CD14-positive monocyte (primary cell): ENCODE measurements around the gene LDLRAD4. TPM values are rescaled to one million over a fixed set of nuclear protein-coding genes. Genes with fewer than 3 reads are reported as not detected.

Experiments
- DNase-seq, 3 donors: peaks; one replicate each; pipeline ENCODE4 v3.0.0-alpha.2; 2011 to 2022
- H2AFZ ChIP-seq: 2 replicates; pipeline ENCODE4 v1.6.0; 2012; ENCODE audit warnings: mild to moderate bottlenecking, low read depth, low read length, inconsistent platforms; ENCODE audit not compliant: insufficient read depth, poor library complexity, severe bottlenecking
- H3K27ac ChIP-seq, 2 donors: 1 replicate in 1 of 2; 2 replicates in 1 of 2; pipeline ENCODE4 v1.5.1; 2012 to 2013; ENCODE audit warnings: low read length in 2 of 2, control low read depth in 1 of 2, inconsistent platforms in 1 of 2, low read depth in 1 of 2, mild to moderate bottlenecking in 1 of 2
- H3K27me3 ChIP-seq, 2 donors: one replicate each; pipeline versions ENCODE4 v1.6.0 to v1.6.1; 2011 to 2013; ENCODE audit warnings: low read length in 2 of 2; ENCODE audit not compliant: control insufficient read depth in 2 of 2, insufficient read depth in 2 of 2
- H3K36me3 ChIP-seq, 2 donors: replicated peaks in 1 of 2; 1 replicate in 1 of 2; 2 replicates in 1 of 2; pipeline versions ENCODE4 v1.5.1 to v1.6.1; 2012 to 2013; ENCODE audit warnings: low read length in 2 of 2, control low read depth in 1 of 2, inconsistent platforms in 1 of 2, mild to moderate bottlenecking in 1 of 2; ENCODE audit not compliant: insufficient read depth in 2 of 2, control insufficient read depth in 1 of 2
- H3K4me1 ChIP-seq, 2 donors: 1 replicate in 1 of 2; 2 replicates in 1 of 2; pipeline versions ENCODE4 v1.5.1 to v1.6.1; 2012 to 2013; ENCODE audit warnings: low read length in 2 of 2, control low read depth in 1 of 2, inconsistent platforms in 1 of 2, mild to moderate bottlenecking in 1 of 2, moderate library complexity in 1 of 2; ENCODE audit not compliant: insufficient read depth in 2 of 2, control insufficient read depth in 1 of 2
- H3K4me2 ChIP-seq: replicated peaks from 2 replicates; pipeline ENCODE3; 2012; ENCODE audit warnings: low read length, moderate library complexity, mild to moderate bottlenecking; ENCODE audit not compliant: poor library complexity, severe bottlenecking; ENCODE audit errors: extremely low read depth
- H3K4me3 ChIP-seq, 3 experiments: fragments of 200-600 bp in 1 of 3; sonication (generic) in 1 of 3; replicated peaks in 1 of 3; 1 replicate in 2 of 3; 2 replicates in 1 of 3; pipeline ENCODE4 v1.5.1; 2011 to 2013; ENCODE audit warnings: low read length in 3 of 3, mild to moderate bottlenecking in 3 of 3, control low read depth in 2 of 3, low read depth in 2 of 3, inconsistent platforms in 1 of 3, moderate library complexity in 1 of 3
- H3K79me2 ChIP-seq: 2 replicates; pipeline ENCODE4 v1.6.0; 2012; ENCODE audit warnings: mild to moderate bottlenecking, control low read depth, inconsistent platforms, low read length, moderate library complexity; ENCODE audit not compliant: insufficient read depth
- H3K9ac ChIP-seq: 2 replicates; pipeline ENCODE4 v1.6.0; 2017; ENCODE audit warnings: low read length, mild to moderate bottlenecking; ENCODE audit not compliant: insufficient read depth, poor library complexity, severe bottlenecking
- H3K9me3 ChIP-seq, 2 donors: replicated peaks in 1 of 2; 1 replicate in 1 of 2; 2 replicates in 1 of 2; pipeline versions ENCODE4 v1.5.1 to v1.6.1; 2012 to 2013; ENCODE audit warnings: low read length in 2 of 2, control low read depth in 1 of 2; ENCODE audit not compliant: control insufficient read depth in 1 of 2, insufficient read depth in 1 of 2
- H4K20me1 ChIP-seq: 2 replicates; pipeline ENCODE4 v1.6.0; 2012; ENCODE audit warnings: mild to moderate bottlenecking, low read length, control low read depth, moderate library complexity; ENCODE audit not compliant: insufficient read depth
- H3K27ac Mint-ChIP-seq, 7 donors: one replicate each; pipeline ENCODE4 v1.8.0; 2020; ENCODE audit warnings: mild to moderate bottlenecking in 7 of 7, mixed read lengths in 7 of 7, moderate library complexity in 6 of 7, inconsistent platforms in 2 of 7
- H3K27me3 Mint-ChIP-seq, 3 donors: one replicate each; pipeline ENCODE4 v1.8.0; 2021 to 2022; ENCODE audit warnings: low read depth in 3 of 3, mild to moderate bottlenecking in 3 of 3, mixed read lengths in 3 of 3, moderate library complexity in 3 of 3, inconsistent platforms in 1 of 3
- H3K36me3 Mint-ChIP-seq, 2 donors: one replicate each; pipeline ENCODE4 v1.8.0; 2020; ENCODE audit warnings: mixed read lengths in 2 of 2, inconsistent platforms in 1 of 2, mild to moderate bottlenecking in 1 of 2
- H3K4me1 Mint-ChIP-seq: one replicate; pipeline ENCODE4 v1.8.0; 2020; ENCODE audit warnings: mild to moderate bottlenecking, mixed read lengths
- H3K4me3 Mint-ChIP-seq, 2 donors: one replicate each; pipeline ENCODE4 v1.8.0; 2020; ENCODE audit warnings: mild to moderate bottlenecking in 2 of 2, mixed read lengths in 2 of 2, moderate library complexity in 1 of 2
- H3K9me3 Mint-ChIP-seq, 7 donors: one replicate each; pipeline ENCODE4 v1.8.0; 2020 to 2022; ENCODE audit warnings: mixed read lengths in 7 of 7, mild to moderate bottlenecking in 6 of 7, moderate library complexity in 6 of 7, inconsistent platforms in 2 of 7
- WGBS: methylation state at CpG from one replicate; pipeline ENCODE4 v1.1.5; 2013; ENCODE audit warnings: missing lambda C conversion rate; ENCODE audit not compliant: insufficient coverage; 5-methylcytosine and 5-hydroxymethylcytosine counted together
- intact Hi-C, 2 donors: fragments of 100-400 bp; cut with micrococcal nuclease; formaldehyde crosslinking; loops; one replicate each; pipeline versions ENCODE4 v1.15.0 to v1.15.1; 2023
- polyA plus RNA-seq, 3 donors: library from polyadenylated mRNA; depleted of rRNA in 1 of 3; unstranded in 2 of 3; stranded (reverse) in 1 of 3; fragments of 300-500 nt in 2 of 3; fragments of >200 nt in 1 of 3; fragmentation: Illumina TruSeq in 2 of 3; gene quantifications; 1 replicate in 2 of 3; 2 replicates in 1 of 3; pipeline ENCODE4 v1.2.3, GENCODE V29; 2012 to 2021
- TF ChIP-seq, protein P1 (sequence below): fragments of 200-600 bp; IDR thresholded peaks from one replicate; pipeline ENCODE4 v1.8.0; 2022; ENCODE audit warnings: antibody characterized with exemption, mild to moderate bottlenecking

The LDLRAD4 gene
- polyA plus RNA-seq, 3 donors: 13.5 to 15.4 (median 13.8) TPM

GRCh38 chr18:13253786-13254688 lies 35.5 kb downstream of the LDLRAD4 start:
- DNase-seq: no peak
- 82% methylated on average over 22 of the region's 26 CpGs for WGBS
- intact Hi-C loops: no loop called here
- Histone ChIP-seq H3K79me2 (no peaks in the 10 kb centered on the region), H3K36me3 (no peaks in the 10 kb centered on the region), H4K20me1 (peaks cover 30% of the 10 kb centered on the region), H3K27ac (no peak overlapping the region), H3K27me3 (no peaks in the 10 kb centered on the region), H2AFZ (no peak overlapping the region), H3K9ac (no peak overlapping the region), H3K4me1 (peaks cover 5% of the 10 kb centered on the region in 2 donors), H3K4me3 (no peak overlapping the region), H3K9me3 (no peaks in the 10 kb centered on the region), H3K4me2 (no peak overlapping the region)
- H3K4me1 Mint-ChIP-seq: peaks cover 8% of the 10 kb centered on the region
- peaks cover 0 to 2% (median 0%) of the 10 kb centered on the region in 7 donors for H3K9me3 Mint-ChIP-seq
- TF ChIP-seq, protein P1, sequence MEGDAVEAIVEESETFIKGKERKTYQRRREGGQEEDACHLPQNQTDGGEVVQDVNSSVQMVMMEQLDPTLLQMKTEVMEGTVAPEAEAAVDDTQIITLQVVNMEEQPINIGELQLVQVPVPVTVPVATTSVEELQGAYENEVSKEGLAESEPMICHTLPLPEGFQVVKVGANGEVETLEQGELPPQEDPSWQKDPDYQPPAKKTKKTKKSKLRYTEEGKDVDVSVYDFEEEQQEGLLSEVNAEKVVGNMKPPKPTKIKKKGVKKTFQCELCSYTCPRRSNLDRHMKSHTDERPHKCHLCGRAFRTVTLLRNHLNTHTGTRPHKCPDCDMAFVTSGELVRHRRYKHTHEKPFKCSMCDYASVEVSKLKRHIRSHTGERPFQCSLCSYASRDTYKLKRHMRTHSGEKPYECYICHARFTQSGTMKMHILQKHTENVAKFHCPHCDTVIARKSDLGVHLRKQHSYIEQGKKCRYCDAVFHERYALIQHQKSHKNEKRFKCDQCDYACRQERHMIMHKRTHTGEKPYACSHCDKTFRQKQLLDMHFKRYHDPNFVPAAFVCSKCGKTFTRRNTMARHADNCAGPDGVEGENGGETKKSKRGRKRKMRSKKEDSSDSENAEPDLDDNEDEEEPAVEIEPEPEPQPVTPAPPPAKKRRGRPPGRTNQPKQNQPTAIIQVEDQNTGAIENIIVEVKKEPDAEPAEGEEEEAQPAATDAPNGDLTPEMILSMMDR: no peak
- H3K4me3 Mint-ChIP-seq: no peak overlapping the region
- peaks cover 0 to 4% (median 0%) of the 10 kb centered on the region in 3 donors for H3K27me3 Mint-ChIP-seq
- H3K27ac Mint-ChIP-seq: peak overlapping the region in 2 of 7 donors; percentile 34 to 42
- no peaks in the 10 kb centered on the region for H3K36me3 Mint-ChIP-seq

DNA sequence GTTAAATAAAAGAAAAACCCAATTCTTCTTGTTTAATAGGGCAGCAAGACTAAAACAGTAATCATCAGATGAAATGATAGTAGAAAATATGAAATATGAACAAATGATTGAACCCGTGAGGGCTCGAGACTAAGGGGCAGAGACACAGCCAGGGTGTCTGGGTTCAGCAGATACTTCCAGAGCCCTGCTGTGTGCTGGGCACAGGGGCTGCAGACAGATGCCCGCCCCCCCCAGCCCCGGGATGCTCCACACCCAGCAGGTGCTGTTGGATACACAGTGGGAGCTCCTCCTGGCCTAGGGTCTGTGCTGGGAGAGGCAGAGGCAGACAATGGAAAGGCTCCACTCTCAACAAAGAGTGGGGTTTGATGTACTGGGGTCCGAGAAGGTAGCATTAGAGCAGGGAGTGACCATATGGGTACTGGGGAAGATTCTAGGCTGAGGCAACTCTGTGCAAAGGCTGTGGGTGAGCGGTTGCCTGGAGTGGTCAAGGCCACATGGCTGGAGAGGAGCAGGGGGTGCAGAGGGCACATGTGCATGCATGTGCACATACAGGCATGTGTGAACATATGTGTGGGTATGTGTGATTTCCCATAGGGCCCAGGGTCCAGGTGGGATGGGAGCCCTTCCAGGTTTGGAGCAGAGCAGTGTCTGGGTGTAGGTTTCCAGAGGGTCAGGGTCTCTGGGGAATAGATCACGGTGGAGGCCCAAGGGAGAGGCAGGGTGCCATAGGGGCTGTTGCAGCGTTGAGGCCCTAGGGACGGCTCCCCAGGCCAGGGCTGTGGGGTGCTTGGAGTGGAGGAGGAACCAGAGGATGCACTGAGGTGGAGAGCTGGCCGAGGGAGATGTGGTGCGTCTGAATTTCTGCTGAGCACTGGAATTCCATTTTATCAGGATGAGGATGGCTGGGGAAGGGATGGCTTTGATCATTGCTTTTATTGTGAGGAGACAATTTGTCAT lies 36.7 kb downstream of the LDLRAD4 start:
- H3K4me1 Mint-ChIP-seq: peaks cover 20% of the 10 kb centered on the region
- DNase-seq: no peak
- H3K27me3 ChIP-seq: no peaks in the 10 kb centered on the region
- H3K27me3 Mint-ChIP-seq: peaks cover 0 to 5% (median 0%) of the 10 kb centered on the region in 3 donors
- H3K36me3 Mint-ChIP-seq: no peaks in the 10 kb centered on the region
- H3K9me3 ChIP-seq: no peaks in the 10 kb centered on the region
- no peak overlapping the region for H2AFZ ChIP-seq
- TF ChIP-seq, protein P1: no peak
- peaks cover 16 to 17% of the 10 kb centered on the region in 2 donors for H3K4me1 ChIP-seq
- no peak overlapping the region for H3K4me3 ChIP-seq
- H3K9ac ChIP-seq: no peak overlapping the region
- no peak overlapping the region for H3K4me3 Mint-ChIP-seq
- intact Hi-C loops: no loop called here
- H4K20me1 ChIP-seq: peaks cover 39% of the 10 kb centered on the region
- no peak overlapping the region for H3K4me2 ChIP-seq
- no peaks in the 10 kb centered on the region for H3K79me2 ChIP-seq
- peaks cover 0 to 2% (median 0%) of the 10 kb centered on the region in 7 donors for H3K9me3 Mint-ChIP-seq
- peak overlapping the region in 2 of 7 donors; percentile 35 to 38 for H3K27ac Mint-ChIP-seq
- no peaks in the 10 kb centered on the region for H3K36me3 ChIP-seq
- whole genome bisulfite sequencing: 100% methylated on average over 8 of the region's 11 CpGs
- no peak overlapping the region for H3K27ac ChIP-seq
